Skeletal muscle tissue (tissue), 4 donors: Measurements from ENCODE around the gene RASAL1. TPM values are rescaled to one million over a fixed set of nuclear protein-coding genes. Genes with fewer than 3 reads are reported as not detected.

Experiments used
- H3K27ac ChIP-seq: one replicate; pipeline ENCODE4 v1.7.0; 2013; ENCODE audit warnings: mild to moderate bottlenecking, low read depth, low read length, inconsistent platforms
- H3K27me3 ChIP-seq, 3 donors: one replicate each; pipeline ENCODE4 v1.7.0; 2013; ENCODE audit warnings: low read length in 3 of 3; ENCODE audit not compliant: control insufficient read depth in 3 of 3, insufficient read depth in 3 of 3
- H3K36me3 ChIP-seq, 3 donors: one replicate each; pipeline ENCODE4 v1.7.0; 2013; ENCODE audit warnings: low read length in 3 of 3; ENCODE audit not compliant: control insufficient read depth in 3 of 3, insufficient read depth in 3 of 3
- H3K4me1 ChIP-seq, 3 donors: one replicate each; pipeline ENCODE4 v1.7.0; 2013; ENCODE audit warnings: low read length in 3 of 3, mild to moderate bottlenecking in 3 of 3; ENCODE audit not compliant: control insufficient read depth in 3 of 3, insufficient read depth in 3 of 3
- H3K4me3 ChIP-seq, 3 donors: one replicate each; pipeline ENCODE4 v1.7.0; 2013; ENCODE audit warnings: low read length in 3 of 3
- H3K9ac ChIP-seq, 3 donors: one replicate each; pipeline ENCODE4 v1.7.0; 2013; ENCODE audit warnings: low read length in 3 of 3, mild to moderate bottlenecking in 3 of 3, moderate library complexity in 2 of 3, low read depth in 1 of 3
- H3K9me3 ChIP-seq, 3 donors: one replicate each; pipeline ENCODE4 v1.7.0; 2013; ENCODE audit warnings: low read length in 3 of 3; ENCODE audit not compliant: control insufficient read depth in 3 of 3
- total RNA-seq: library from RNA; depleted of rRNA; stranded (reverse); fragments of >200 nt; gene quantifications from one replicate; pipeline ENCODE4 v1.2.3, GENCODE V29; 2014
- donor health status: Osteomylitis.

The RASAL1 gene
- total RNA-seq, 1 donor from 2014 or later = not detected

GRCh38 chr12:113109360-113109759 is 26.2 kb downstream of the RASAL1 start:
- peaks cover 3 to 29% (median 10%) of the 10 kb centered on the region in 3 donors for H3K27me3 ChIP-seq
- no peaks in the 10 kb centered on the region for H3K4me1 ChIP-seq
- H3K36me3 ChIP-seq = no peaks in the 10 kb centered on the region
- no peaks in the 10 kb centered on the region for H3K9me3 ChIP-seq
- no peak overlapping the region for H3K27ac ChIP-seq
- H3K9ac ChIP-seq = no peak overlapping the region
- H3K4me3 ChIP-seq = no peak overlapping the region

DNA sequence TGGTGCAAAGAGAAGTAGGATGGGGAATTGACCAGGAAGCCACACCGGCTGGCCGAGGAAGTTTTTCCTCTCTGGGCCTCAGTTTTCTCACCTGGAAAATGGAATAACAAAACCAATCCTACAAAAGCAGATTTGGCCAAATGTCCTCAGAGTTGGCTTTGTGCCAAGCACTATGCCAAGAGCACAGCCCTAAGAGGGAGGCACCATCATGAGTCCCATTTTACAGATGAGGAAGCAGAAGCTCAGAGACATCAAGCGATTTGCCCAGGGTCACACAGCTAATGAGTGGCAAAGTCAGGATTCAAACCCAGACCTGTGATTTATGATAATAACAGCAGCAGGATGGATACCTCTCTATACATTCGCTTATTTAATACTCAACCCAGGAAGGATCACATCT is 27.3 kb downstream of the RASAL1 start:
- H3K9me3 ChIP-seq = no peaks in the 10 kb centered on the region
- H3K36me3 ChIP-seq = no peaks in the 10 kb centered on the region
- no peak overlapping the region for H3K27ac ChIP-seq
- H3K9ac ChIP-seq = no peak overlapping the region
- no peaks in the 10 kb centered on the region for H3K4me1 ChIP-seq
- H3K4me3 ChIP-seq = no peak overlapping the region
- H3K27me3 ChIP-seq = peaks cover 8 to 33% (median 13%) of the 10 kb centered on the region in 3 donors

- no peak overlapping the region for H3K4me3 ChIP-seq
- H3K36me3 ChIP-seq = no peaks in the 10 kb centered on the region
- H3K4me1 ChIP-seq = no peaks in the 10 kb centered on the region
- H3K27me3 ChIP-seq = peaks cover 11 to 25% (median 15%) of the 10 kb centered on the region in 3 donors
- H3K27ac ChIP-seq = no peak overlapping the region
- no peak overlapping the region for H3K9ac ChIP-seq
- no peaks in the 10 kb centered on the region for H3K9me3 ChIP-seq
Observed at GRCh38 chr12:113106361-113106760, 29.2 kb downstream of the RASAL1 start.

GRCh38 chr12:113105606-113106271 is 29.8 kb downstream of the RASAL1 start:
- Histone ChIP-seq H3K27me3 (peaks cover 11 to 19% (median 18%) of the 10 kb centered on the region in 3 donors), H3K9ac (no peak overlapping the region), H3K4me1 (no peaks in the 10 kb centered on the region), H3K27ac (no peak overlapping the region), H3K36me3 (no peaks in the 10 kb centered on the region), H3K4me3 (no peak overlapping the region), H3K9me3 (no peaks in the 10 kb centered on the region)

DNA sequence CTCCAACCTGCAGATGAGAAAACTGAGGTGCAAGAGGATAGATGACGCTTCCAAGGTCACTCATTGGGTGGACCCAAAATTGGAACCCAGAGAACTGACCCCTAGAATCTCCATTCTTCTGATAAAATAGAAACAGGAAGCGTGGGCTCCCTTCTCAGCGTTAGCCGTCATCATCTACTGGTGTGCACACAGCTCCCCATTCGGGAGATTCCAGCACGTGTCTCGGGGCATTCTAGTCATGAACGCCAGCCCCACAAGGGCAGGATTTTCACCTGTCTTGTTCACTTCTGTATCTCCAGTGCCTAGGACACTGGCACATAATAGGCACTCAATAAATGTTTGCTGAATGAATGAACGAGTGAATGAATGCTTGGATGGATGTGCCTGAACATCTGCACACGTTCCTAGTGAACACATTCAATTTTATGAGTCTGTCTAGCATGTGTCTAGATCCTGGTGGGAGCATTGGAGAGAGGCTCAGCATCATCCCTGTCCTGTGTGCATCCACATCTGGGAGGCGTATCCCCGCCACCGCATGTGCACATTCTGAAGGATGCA is 30.5 kb downstream of the RASAL1 start:
- Histone ChIP-seq H3K36me3 (no peaks in the 10 kb centered on the region), H3K4me1 (no peaks in the 10 kb centered on the region), H3K4me3 (no peak overlapping the region), H3K9me3 (no peaks in the 10 kb centered on the region), H3K9ac (no peak overlapping the region), H3K27me3 (peaks cover 11 to 21% (median 18%) of the 10 kb centered on the region in 3 donors), H3K27ac (no peak overlapping the region)

- Histone ChIP-seq H3K4me1 (no peaks in the 10 kb centered on the region), H3K27me3 (peaks cover 11 to 25% (median 12%) of the 10 kb centered on the region in 3 donors), H3K4me3 (no peak overlapping the region), H3K27ac (no peak overlapping the region), H3K9me3 (no peaks in the 10 kb centered on the region), H3K9ac (no peak overlapping the region), H3K36me3 (no peaks in the 10 kb centered on the region)
Observed at GRCh38 chr12:113103756-113104450, 31.7 kb downstream of the RASAL1 start.

- Histone ChIP-seq H3K27ac (no peak overlapping the region), H3K9me3 (no peaks in the 10 kb centered on the region), H3K4me3 (no peak overlapping the region), H3K9ac (no peak overlapping the region), H3K27me3 (peaks cover 11 to 25% (median 14%) of the 10 kb centered on the region in 3 donors), H3K4me1 (peaks cover 0 to 3% (median 0%) of the 10 kb centered on the region in 3 donors), H3K36me3 (no peaks in the 10 kb centered on the region)
Observed at GRCh38 chr12:113102811-113103210, 32.8 kb downstream of the RASAL1 start.

DNA sequence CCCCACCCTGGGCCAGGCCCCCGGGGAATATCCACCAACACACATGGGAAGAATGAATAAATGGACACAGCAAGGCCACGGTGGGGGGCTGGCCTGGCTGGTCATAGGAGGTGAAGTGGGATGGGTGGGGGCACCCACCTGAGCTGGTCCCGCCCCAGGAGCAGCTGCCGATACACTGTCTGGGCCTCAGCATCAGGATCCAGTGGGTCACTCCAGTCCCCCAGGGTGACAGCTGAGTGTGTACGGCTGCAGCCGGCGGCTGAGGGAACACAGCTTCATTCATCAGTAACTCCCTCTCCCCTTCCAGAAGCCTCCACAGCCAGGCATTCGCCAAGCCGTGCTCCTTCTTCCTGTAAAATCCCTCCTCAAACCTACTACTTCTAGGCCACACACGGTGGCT is 33.8 kb downstream of the RASAL1 start:
- H3K9me3 ChIP-seq = no peaks in the 10 kb centered on the region
- no peak overlapping the region for H3K4me3 ChIP-seq
- peaks cover 0 to 3% (median 0%) of the 10 kb centered on the region in 3 donors for H3K4me1 ChIP-seq
- no peak overlapping the region for H3K27ac ChIP-seq
- H3K9ac ChIP-seq = no peak overlapping the region
- H3K36me3 ChIP-seq = no peaks in the 10 kb centered on the region
- peaks cover 15 to 25% (median 16%) of the 10 kb centered on the region in 3 donors for H3K27me3 ChIP-seq

- Histone ChIP-seq H3K4me1 (peaks cover 0 to 3% (median 0%) of the 10 kb centered on the region in 3 donors), H3K36me3 (no peaks in the 10 kb centered on the region), H3K4me3 (no peak overlapping the region), H3K27me3 (peaks cover 15 to 25% (median 16%) of the 10 kb centered on the region in 3 donors), H3K9ac (no peak overlapping the region), H3K9me3 (no peaks in the 10 kb centered on the region), H3K27ac (no peak overlapping the region)
Observed at GRCh38 chr12:113099764-113100163, 35.8 kb downstream of the RASAL1 start.

- H3K9me3 ChIP-seq = no peaks in the 10 kb centered on the region
- no peak overlapping the region for H3K4me3 ChIP-seq
- H3K4me1 ChIP-seq = peaks cover 0 to 3% (median 0%) of the 10 kb centered on the region in 3 donors
- H3K27ac ChIP-seq = no peak overlapping the region
- no peaks in the 10 kb centered on the region for H3K36me3 ChIP-seq
- H3K27me3 ChIP-seq = peaks cover 15 to 25% (median 16%) of the 10 kb centered on the region in 3 donors
- no peak overlapping the region for H3K9ac ChIP-seq
Observed at GRCh38 chr12:113099364-113099763, 36.2 kb downstream of the RASAL1 start.
